HG03135 (cell line): Measurements from ENCODE around the gene RPS28.
"Not testable (repeated sequence)": the region's sequence is repeated elsewhere in the genome, so short reads cannot be mapped to it uniquely, and the experiment has no call there.

ENCODE experiments used
- ATAC-seq: cut with Tn5 transposase; IDR thresholded peaks from one replicate; pipeline ENCODE4 v1.9.1; 2021; ENCODE audit warnings: mild to moderate bottlenecking, moderate library complexity; ENCODE audit not compliant: unreplicated experiment

The RPS28 gene

GRCh38 chr19:8321067-8321985, at the start of gene RPS28, which contains the start of gene NDUFA7:
TSS of gene RPS28 (plus strand) at chr19:8321496. CDS start at chr19:8321531, 35 bp downstream.
TSS of gene NDUFA7 (minus strand) at chr19:8321375. CDS start at chr19:8321358, 17 bp downstream.
- ATAC-seq = peak; percentile 90

GRCh38 chr19:8276508-8276907, 44.8 kb upstream of the RPS28 start:
- ATAC-seq = not testable (repeated sequence)

- not testable (repeated sequence) for ATAC-seq
Measured at GRCh38 chr19:8291337-8291736, 30.0 kb upstream of the RPS28 start.

GRCh38 chr19:8302357-8302691, 19.0 kb upstream of the RPS28 start:
- ATAC-seq = no peak

GRCh38 chr19:8302734-8303133, 18.6 kb upstream of the RPS28 start:
- no peak for ATAC-seq

- no peak for ATAC-seq
Measured at GRCh38 chr19:8304841-8305621, 16.3 kb upstream of the RPS28 start.

GRCh38 chr19:8305798-8306197, 15.5 kb upstream of the RPS28 start:
- ATAC-seq = no peak

- no peak for ATAC-seq
Measured at GRCh38 chr19:8306235-8307054, 14.9 kb upstream of the RPS28 start.

- no peak for ATAC-seq
Measured at GRCh38 chr19:8307400-8307964, 13.8 kb upstream of the RPS28 start.

GRCh38 chr19:8307965-8308866, 13.1 kb upstream of the RPS28 start, which contains the start of gene CD320:
TSS of gene CD320 (minus strand) at chr19:8308358. CDS start at chr19:8308290, 68 bp downstream.
- ATAC-seq = peak; percentile 71

GRCh38 chr19:8308891-8309291, 12.4 kb upstream of the RPS28 start:
- ATAC-seq = no peak

- ATAC-seq = no peak
Measured at GRCh38 chr19:8310342-8311055, 10.8 kb upstream of the RPS28 start.

- no peak for ATAC-seq
Measured at GRCh38 chr19:8311461-8312260, 9.6 kb upstream of the RPS28 start.

- ATAC-seq = not testable (repeated sequence)
Measured at GRCh38 chr19:8314981-8315640, 6.2 kb upstream of the RPS28 start.

- ATAC-seq = no peak
Measured at GRCh38 chr19:8316351-8317125, 4.8 kb upstream of the RPS28 start.

GRCh38 chr19:8318835-8319234, 2.5 kb upstream of the RPS28 start:
- ATAC-seq = not testable (repeated sequence)
